Memory B cell (primary cell): ENCODE results near the gene VWA5B2.

Experiments used
- ATAC-seq: fragments of 150-1000 bp; cut with Tn5 transposase; 2 replicates; pipeline ENCODE4 v1.10.0; 2021; ENCODE audit warnings: low read depth, mild to moderate bottlenecking, moderate library complexity
- DNase-seq, 2 donors: peaks; one replicate each; pipeline ENCODE4 v3.0.0; 2022; ENCODE audit warnings: low spot score in 2 of 2
- H3K27ac Mint-ChIP-seq: one replicate; pipeline ENCODE4 v1.8.0; 2022; ENCODE audit warnings: mild to moderate bottlenecking, moderate library complexity, mixed read lengths
- H3K27me3 Mint-ChIP-seq: one replicate; pipeline ENCODE4 v1.8.0; 2022; ENCODE audit warnings: mixed read lengths
- H3K36me3 Mint-ChIP-seq: one replicate; pipeline ENCODE4 v1.8.0; 2022; ENCODE audit warnings: mild to moderate bottlenecking, mixed read lengths
- H3K4me1 Mint-ChIP-seq: one replicate; pipeline ENCODE4 v1.8.0; 2022; ENCODE audit warnings: mixed read lengths
- H3K4me3 Mint-ChIP-seq: one replicate; pipeline ENCODE4 v1.8.0; 2022; ENCODE audit warnings: mild to moderate bottlenecking, moderate library complexity, mixed read lengths
- H3K9me3 Mint-ChIP-seq: one replicate; pipeline ENCODE4 v1.8.0; 2022; ENCODE audit warnings: mixed read lengths

The VWA5B2 gene

GRCh38 chr3:184198509-184198908, 30.9 kb upstream of the VWA5B2 start:
- no peak for ATAC-seq
- Mint-ChIP-seq H3K27ac (no peak overlapping the region), H3K4me3 (no peak overlapping the region), H3K36me3 (peaks cover 9% of the 10 kb centered on the region), H3K4me1 (no peaks in the 10 kb centered on the region), H3K27me3 (no peaks in the 10 kb centered on the region), H3K9me3 (no peaks in the 10 kb centered on the region)
- DNase-seq = no peak

DNA sequence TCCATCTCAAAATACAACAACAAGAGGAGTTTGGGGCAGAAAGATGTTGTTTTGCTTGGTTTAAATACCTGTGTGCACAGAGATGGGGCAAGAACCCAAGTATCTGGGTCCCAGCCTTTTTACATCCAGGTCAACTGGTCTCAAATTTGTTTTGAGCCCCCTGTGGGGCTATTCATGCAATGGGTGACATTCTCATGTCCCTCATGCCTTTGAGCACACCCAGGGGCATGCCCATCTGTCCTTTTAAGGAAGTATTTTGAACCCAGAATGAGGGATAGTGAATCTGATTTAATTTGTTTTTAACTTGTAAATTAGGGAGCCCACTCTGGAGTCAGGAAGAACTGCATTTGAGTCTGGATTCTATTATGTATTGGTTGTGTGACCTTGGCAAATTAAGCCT, 28.6 kb upstream of the VWA5B2 start:
- H3K4me1 Mint-ChIP-seq = no peaks in the 10 kb centered on the region
- H3K27ac Mint-ChIP-seq = no peak overlapping the region
- no peak for DNase-seq
- H3K4me3 Mint-ChIP-seq = no peak overlapping the region
- peaks cover 6% of the 10 kb centered on the region for H3K27me3 Mint-ChIP-seq
- no peak for ATAC-seq
- no peaks in the 10 kb centered on the region for H3K36me3 Mint-ChIP-seq
- H3K9me3 Mint-ChIP-seq = no peaks in the 10 kb centered on the region

GRCh38 chr3:184203526-184203925, 25.9 kb upstream of the VWA5B2 start:
- H3K36me3 Mint-ChIP-seq = no peaks in the 10 kb centered on the region
- peaks cover 14% of the 10 kb centered on the region for H3K27me3 Mint-ChIP-seq
- H3K27ac Mint-ChIP-seq = no peak overlapping the region
- H3K4me3 Mint-ChIP-seq = no peak overlapping the region
- H3K4me1 Mint-ChIP-seq = no peaks in the 10 kb centered on the region
- H3K9me3 Mint-ChIP-seq = no peaks in the 10 kb centered on the region
- ATAC-seq (no peak), DNase-seq (no peak)

GRCh38 chr3:184209146-184209923, 20.1 kb upstream of the VWA5B2 start:
- ATAC-seq (no peak), DNase-seq (no peak)
- Mint-ChIP-seq H3K9me3 (no peaks in the 10 kb centered on the region), H3K4me3 (no peak overlapping the region), H3K4me1 (no peaks in the 10 kb centered on the region), H3K27ac (no peak overlapping the region), H3K36me3 (no peaks in the 10 kb centered on the region), H3K27me3 (peaks cover 17% of the 10 kb centered on the region)

GRCh38 chr3:184211297-184211696, 18.1 kb upstream of the VWA5B2 start:
- H3K4me3 Mint-ChIP-seq = no peak overlapping the region
- H3K36me3 Mint-ChIP-seq = no peaks in the 10 kb centered on the region
- H3K27me3 Mint-ChIP-seq = peaks cover 15% of the 10 kb centered on the region

DNA sequence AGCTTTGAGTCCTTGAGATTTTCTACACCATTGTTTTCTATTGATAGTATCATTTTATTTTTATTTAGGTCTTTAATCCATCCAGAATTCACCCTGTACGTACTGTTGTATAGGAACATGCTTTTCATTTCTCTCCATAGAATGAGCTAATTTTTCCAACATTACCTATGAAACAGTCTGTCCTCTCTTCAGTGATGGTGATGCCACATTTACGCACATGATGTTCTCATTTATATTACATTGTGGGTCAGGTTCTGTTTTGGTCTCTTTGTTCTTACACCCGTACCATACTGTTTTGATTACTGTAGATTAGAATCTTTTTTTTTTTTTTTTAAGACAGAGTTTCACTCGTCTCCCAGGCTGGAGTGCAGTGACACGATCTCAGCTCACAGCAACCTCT, 17.7 kb upstream of the VWA5B2 start:
- no peaks in the 10 kb centered on the region for H3K4me1 Mint-ChIP-seq
- no peak overlapping the region for H3K27ac Mint-ChIP-seq
- no peak for DNase-seq
- no peaks in the 10 kb centered on the region for H3K36me3 Mint-ChIP-seq
- peaks cover 12% of the 10 kb centered on the region for H3K27me3 Mint-ChIP-seq
- no peaks in the 10 kb centered on the region for H3K9me3 Mint-ChIP-seq
- H3K4me3 Mint-ChIP-seq = no peak overlapping the region
- no peak for ATAC-seq

More at GRCh38 chr3:184211297-184211696, 18.1 kb upstream of the VWA5B2 start:
- no peak for DNase-seq
- no peak for ATAC-seq
- Mint-ChIP-seq H3K4me1 (no peaks in the 10 kb centered on the region), H3K27ac (no peak overlapping the region), H3K9me3 (no peaks in the 10 kb centered on the region)

GRCh38 chr3:184218814-184219213, 10.6 kb upstream of the VWA5B2 start:
- ATAC-seq (no peak), DNase-seq (no peak)
- Mint-ChIP-seq H3K36me3 (no peaks in the 10 kb centered on the region), H3K27me3 (peaks cover 14% of the 10 kb centered on the region), H3K27ac (no peak overlapping the region), H3K4me3 (no peak overlapping the region), H3K9me3 (no peaks in the 10 kb centered on the region), H3K4me1 (no peaks in the 10 kb centered on the region)

- H3K4me1 Mint-ChIP-seq = peaks cover under 1% of the 10 kb centered on the region
- H3K4me3 Mint-ChIP-seq = no peak overlapping the region
- H3K9me3 Mint-ChIP-seq = no peaks in the 10 kb centered on the region
- no peaks in the 10 kb centered on the region for H3K36me3 Mint-ChIP-seq
- no peak for DNase-seq
- ATAC-seq = no peak
- no peak overlapping the region for H3K27ac Mint-ChIP-seq
- H3K27me3 Mint-ChIP-seq = peaks cover 17% of the 10 kb centered on the region
These were observed 6.9 kb upstream of the VWA5B2 start for GRCh38 chr3:184222521-184222920.

DNA sequence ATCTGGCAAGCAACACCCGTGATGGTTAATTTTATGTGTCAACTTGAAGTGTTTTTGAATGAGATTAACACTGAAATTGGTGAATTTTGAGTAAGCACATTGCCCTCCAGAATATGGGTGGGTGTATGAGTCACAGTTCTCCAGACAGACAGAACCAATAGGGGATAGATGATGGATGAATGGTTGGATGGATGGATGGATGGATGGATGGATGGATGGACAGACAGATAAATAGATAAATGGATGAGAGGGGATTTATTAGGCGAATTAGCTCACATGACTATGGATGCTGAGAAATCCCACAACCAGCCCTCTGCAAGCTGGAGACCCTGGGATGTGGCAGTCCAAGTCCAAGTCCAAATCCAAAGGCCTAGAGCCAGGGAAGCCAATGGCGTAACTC, 5.4 kb upstream of the VWA5B2 start:
- peaks cover 22% of the 10 kb centered on the region for H3K27me3 Mint-ChIP-seq
- no peak for DNase-seq

DNA sequence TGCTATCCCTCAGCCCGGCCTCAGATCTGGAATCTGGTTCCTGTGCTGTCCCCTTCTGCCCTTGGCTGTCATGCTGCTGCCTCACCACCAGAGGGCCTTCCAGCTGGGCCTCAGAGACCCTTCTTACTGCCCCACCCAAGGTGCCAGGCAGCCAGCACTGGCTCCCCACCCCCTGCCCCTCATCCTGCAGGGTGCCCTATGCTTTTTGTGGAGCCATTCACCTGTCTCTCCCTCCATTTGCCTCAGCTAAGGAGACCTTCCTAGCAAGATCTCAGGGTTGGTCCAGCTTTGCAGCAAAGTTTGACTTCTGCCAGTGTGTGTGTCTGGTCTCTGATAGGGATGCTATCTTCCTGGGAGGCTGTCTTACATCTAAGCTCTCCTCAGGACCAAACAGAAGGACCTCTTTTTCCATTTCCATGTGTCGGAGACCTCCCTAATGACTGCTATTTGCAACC, 1.9 kb upstream of the VWA5B2 start:
- no peaks in the 10 kb centered on the region for H3K36me3 Mint-ChIP-seq
- no peak overlapping the region for H3K4me3 Mint-ChIP-seq
- H3K27ac Mint-ChIP-seq = no peak overlapping the region
- peaks cover 31% of the 10 kb centered on the region for H3K27me3 Mint-ChIP-seq
- ATAC-seq = peak; percentile 11
- DNase-seq = peak; percentile 48 to 58
- no peaks in the 10 kb centered on the region for H3K9me3 Mint-ChIP-seq
- H3K4me1 Mint-ChIP-seq = peaks cover 11% of the 10 kb centered on the region

More for the DNA sequence above, 5.4 kb upstream of the VWA5B2 start:
- Mint-ChIP-seq H3K4me3 (no peak overlapping the region), H3K27ac (no peak overlapping the region), H3K36me3 (no peaks in the 10 kb centered on the region), H3K9me3 (no peaks in the 10 kb centered on the region), H3K4me1 (peaks cover 5% of the 10 kb centered on the region)
- ATAC-seq = no peak

GRCh38 chr3:184228376-184229137, 828 bp upstream of the VWA5B2 start:
- Mint-ChIP-seq H3K27me3 (peaks cover 35% of the 10 kb centered on the region), H3K9me3 (no peaks in the 10 kb centered on the region), H3K4me3 (peak overlapping the region; percentile 77), H3K36me3 (no peaks in the 10 kb centered on the region), H3K4me1 (peaks cover 11% of the 10 kb centered on the region), H3K27ac (no peak overlapping the region)
- no peak for DNase-seq
- no peak for ATAC-seq

- H3K27me3 Mint-ChIP-seq = peaks cover 31% of the 10 kb centered on the region
- H3K4me1 Mint-ChIP-seq = peaks cover 11% of the 10 kb centered on the region
- no peak for ATAC-seq
- H3K36me3 Mint-ChIP-seq = no peaks in the 10 kb centered on the region
- H3K4me3 Mint-ChIP-seq = peak overlapping the region; percentile 32
- H3K9me3 Mint-ChIP-seq = no peaks in the 10 kb centered on the region
- H3K27ac Mint-ChIP-seq = no peak overlapping the region
- DNase-seq = peak in 1 of 2 donors; percentile 30
These were observed 757 bp downstream of the VWA5B2 start for GRCh38 chr3:184230081-184230602.

GRCh38 chr3:184230603-184231528, 1.5 kb downstream of the VWA5B2 start:
- H3K4me1 Mint-ChIP-seq = peaks cover 11% of the 10 kb centered on the region
- H3K27ac Mint-ChIP-seq = no peak overlapping the region
- no peak for DNase-seq
- H3K27me3 Mint-ChIP-seq = peaks cover 29% of the 10 kb centered on the region
- no peaks in the 10 kb centered on the region for H3K9me3 Mint-ChIP-seq
- H3K36me3 Mint-ChIP-seq = no peaks in the 10 kb centered on the region
- ATAC-seq = no peak
- peak overlapping the region; percentile 64 for H3K4me3 Mint-ChIP-seq
